NCI-H1092 (cell line): ENCODE results near the gene NPIPA7.
"Not testable (repeated sequence)": the region's sequence is repeated elsewhere in the genome, so short reads cannot be mapped to it uniquely, and the experiment has no call there.

ENCODE experiments used
- DNase-seq: peaks from one replicate; lab custom pipeline; 2025; lab: John Stamatoyannopoulos, UW

NPIPA7 gene

GRCh38 chr16:16417914-16418544, 39.1 kb downstream of the NPIPA7 start:
- DNase-seq, result not testable (repeated sequence)

- DNase-seq, result not testable (repeated sequence)
Observed at GRCh38 chr16:16420515-16420914, 41.6 kb downstream of the NPIPA7 start.

- DNase-seq, result not testable (repeated sequence)
Observed at GRCh38 chr16:16425146-16425545, 46.2 kb downstream of the NPIPA7 start.

- DNase-seq, result not testable (repeated sequence)
Observed at GRCh38 chr16:16431135-16431534, 52.2 kb downstream of the NPIPA7 start.

- DNase-seq, result not testable (repeated sequence)
Observed at GRCh38 chr16:16434711-16435110, 55.8 kb downstream of the NPIPA7 start.

GRCh38 chr16:16441401-16441800, 62.5 kb downstream of the NPIPA7 start:
- DNase-seq, result not testable (repeated sequence)
